Thyroid gland (tissue), 4 donors: Measurements from ENCODE around the gene TUFT1.

Source experiments
- CTCF ChIP-seq, 6 experiments: fragments of 200-600 bp in 3 of 6; fragments of 450-650 bp in 3 of 6; sonication (generic) in 3 of 6; IDR thresholded peaks; one replicate each; pipeline ENCODE4 v1.5.1; 2016 to 2019; ENCODE audit warnings: antibody characterized with exemption in 6 of 6, mild to moderate bottlenecking in 2 of 6, inconsistent platforms in 1 of 6, moderate library complexity in 1 of 6
- POLR2A ChIP-seq, 2 donors: fragments of 450-650 bp; IDR thresholded peaks; one replicate each; pipeline ENCODE4 v1.6.1; 2017; ENCODE audit warnings: antibody characterized with exemption in 2 of 2, mild to moderate bottlenecking in 2 of 2, moderate library complexity in 1 of 2

GRCh38 chr1:151618003-151618402, 77.9 kb downstream of the TUFT1 start:
- TF ChIP-seq CTCF (IDR thresholded peaks at IDR 0.05) (no peak), POLR2A (IDR thresholded peaks at IDR 0.05) (no peak)
